GM12878 (cell line): Measurements from ENCODE around the gene AGBL1.

Experiments
- CBX5 ChIP-seq: sonication (generic); IDR thresholded peaks from 2 replicates; pipeline ENCODE4 v1.6.1; 2016; ENCODE audit warnings: low read depth, moderate library complexity, mild to moderate bottlenecking, inconsistent platforms
- EZH2 ChIP-seq: IDR thresholded peaks from 2 replicates; pipeline ENCODE4 v1.6.1; 2012; ENCODE audit warnings: low read depth, mild to moderate bottlenecking, control low read depth, inconsistent platforms, low read length, borderline replicate concordance; ENCODE audit not compliant: control insufficient read depth
- RAD21 ChIP-seq: IDR thresholded peaks from 2 replicates; pipeline ENCODE4 v1.6.1; 2011; ENCODE audit warnings: mild to moderate bottlenecking, low read depth, low read length, moderate library complexity; ENCODE audit not compliant: insufficient read depth

GRCh38 chr15:86935841-86936240 is 856.2 kb downstream of the AGBL1 start:
- no peak for TF ChIP-seq EZH2
- no peak for TF ChIP-seq CBX5
- TF ChIP-seq RAD21, result no peak
